NCI-H774 (cell line): ENCODE data around the gene NTF3.

ENCODE experiments used
- DNase-seq: peaks from one replicate; lab custom pipeline; 2025; lab: John Stamatoyannopoulos, UW

The NTF3 gene

GRCh38 chr12:5488626-5488955 lies 56.7 kb downstream of the NTF3 start:
- DNase-seq: no peak

- DNase-seq: no peak
These were observed 57.1 kb downstream of the NTF3 start for GRCh38 chr12:5489017-5489416.

DNA sequence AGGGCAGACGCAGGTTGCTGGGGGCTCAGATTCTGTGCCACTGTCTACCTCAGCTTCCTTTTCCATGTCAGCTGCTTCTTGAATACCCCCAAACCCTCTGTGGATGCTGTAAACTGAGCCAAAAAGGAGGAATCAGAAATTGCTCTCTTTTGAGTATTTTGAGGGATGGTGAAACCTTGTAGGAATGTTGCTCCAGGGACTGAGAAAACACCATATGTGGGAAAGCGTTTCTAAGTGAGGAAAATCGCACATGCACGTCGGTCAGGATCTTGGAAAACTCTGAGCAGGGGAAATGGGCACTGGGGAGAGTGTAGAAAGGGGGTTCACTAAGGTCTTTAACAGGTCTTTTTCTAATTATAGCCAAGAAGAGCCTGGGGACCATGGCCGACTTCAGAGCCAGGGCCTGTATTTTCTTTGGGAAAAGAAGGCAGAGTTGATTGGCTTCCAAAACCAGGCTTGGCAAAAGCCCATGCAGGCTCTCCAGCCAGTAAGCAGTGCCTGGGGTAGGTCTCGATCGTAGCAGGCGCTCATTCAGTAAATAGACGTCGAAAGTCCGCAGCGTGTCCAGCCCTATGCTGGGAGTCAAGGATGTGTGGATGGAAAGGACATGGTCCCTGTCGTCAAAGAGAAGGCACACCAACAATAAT lies 58.0 kb downstream of the NTF3 start:
- DNase-seq: no peak

DNA sequence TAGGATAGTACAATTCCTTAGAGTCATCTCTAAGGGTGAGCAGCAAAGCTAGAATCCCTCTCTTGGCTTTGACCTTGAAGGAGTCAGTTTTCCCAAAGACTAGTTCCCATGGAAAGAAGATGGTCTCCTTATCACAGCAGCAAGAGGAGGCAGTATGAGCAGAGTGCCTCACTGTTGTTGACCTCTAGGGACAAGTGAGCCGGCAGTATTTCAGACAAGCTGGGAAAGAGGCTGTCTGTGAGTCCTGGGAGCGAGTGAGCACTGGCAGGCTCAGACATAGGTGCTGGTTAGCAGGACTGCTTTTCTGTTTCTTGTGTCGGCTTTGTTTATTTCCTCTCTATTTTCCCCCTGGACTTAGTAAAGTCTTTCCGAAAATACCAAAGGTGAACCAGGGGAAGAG lies 60.7 kb downstream of the NTF3 start:
- DNase-seq: no peak

DNA sequence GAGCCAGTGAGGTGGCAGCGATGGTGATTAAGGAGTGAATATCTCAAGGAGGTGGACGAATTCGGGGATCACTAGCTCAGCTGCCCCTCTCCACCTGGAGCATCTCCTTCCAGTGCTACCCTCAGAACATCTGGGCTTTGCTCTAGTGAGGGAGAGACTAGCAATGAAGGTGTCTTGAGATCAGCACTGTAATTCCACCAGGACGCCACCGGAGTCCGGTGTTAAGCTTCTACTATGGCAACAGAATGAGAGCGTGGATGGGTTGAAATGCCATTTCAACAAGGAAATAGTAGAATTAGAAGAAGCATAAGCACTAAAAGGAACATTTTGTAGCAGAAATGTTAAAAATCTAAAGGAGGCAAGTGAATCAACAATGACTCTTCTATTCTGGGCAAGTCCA lies 61.1 kb downstream of the NTF3 start:
- DNase-seq: no peak

DNA sequence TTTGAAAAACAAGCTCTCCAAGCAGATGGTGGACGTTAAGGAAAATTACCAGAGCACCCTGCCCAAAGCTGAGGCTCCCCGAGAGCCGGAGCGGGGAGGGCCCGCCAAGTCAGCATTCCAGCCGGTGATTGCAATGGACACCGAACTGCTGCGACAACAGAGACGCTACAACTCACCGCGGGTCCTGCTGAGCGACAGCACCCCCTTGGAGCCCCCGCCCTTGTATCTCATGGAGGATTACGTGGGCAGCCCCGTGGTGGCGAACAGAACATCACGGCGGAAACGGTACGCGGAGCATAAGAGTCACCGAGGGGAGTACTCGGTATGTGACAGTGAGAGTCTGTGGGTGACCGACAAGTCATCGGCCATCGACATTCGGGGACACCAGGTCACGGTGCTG lies 62.4 kb downstream of the NTF3 start:
- no peak for DNase-seq

GRCh38 chr12:5497329-5498053 lies 65.6 kb downstream of the NTF3 start:
- no peak for DNase-seq

GRCh38 chr12:5498076-5498475 lies 66.2 kb downstream of the NTF3 start:
- no peak for DNase-seq

DNA sequence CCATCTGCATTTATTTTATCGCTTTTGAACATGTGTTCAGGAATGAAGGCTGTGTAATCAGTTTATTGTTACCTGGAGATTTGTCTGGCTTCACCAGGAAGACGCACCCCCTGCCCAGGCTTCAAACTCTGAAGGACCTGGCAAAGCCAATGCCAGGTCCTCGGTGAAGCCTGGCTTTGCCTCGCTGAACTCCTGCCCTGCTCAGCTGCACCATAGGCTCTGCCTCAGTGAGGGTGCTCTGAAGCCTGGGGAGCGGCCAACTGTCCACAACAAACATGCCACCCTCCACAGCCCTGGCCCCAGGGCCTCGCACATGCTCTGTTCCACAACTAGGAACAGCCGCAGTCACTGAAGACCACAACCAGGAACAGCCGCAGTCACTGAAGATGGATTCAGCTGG lies 66.9 kb downstream of the NTF3 start:
- DNase-seq: no peak

GRCh38 chr12:5499566-5500330 lies 67.8 kb downstream of the NTF3 start:
- no peak for DNase-seq

DNA sequence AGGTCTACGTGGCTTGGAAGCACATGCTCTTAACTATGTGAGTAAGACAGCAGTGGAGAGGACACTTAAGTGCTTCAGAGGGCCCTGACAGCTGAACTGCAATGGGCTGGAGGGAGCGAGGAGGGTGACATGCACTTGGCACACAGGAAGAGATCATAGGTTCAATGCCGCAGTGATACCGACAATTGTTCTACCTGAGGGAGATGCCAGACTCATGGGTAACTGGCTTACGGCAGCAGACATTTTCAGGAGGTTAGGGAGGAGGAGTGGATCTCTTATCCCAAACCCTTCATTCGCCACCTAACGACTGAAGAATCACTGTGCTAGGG lies 68.4 kb downstream of the NTF3 start:
- DNase-seq: no peak

- no peak for DNase-seq
These were observed 71.9 kb downstream of the NTF3 start for GRCh38 chr12:5503774-5504173.

DNA sequence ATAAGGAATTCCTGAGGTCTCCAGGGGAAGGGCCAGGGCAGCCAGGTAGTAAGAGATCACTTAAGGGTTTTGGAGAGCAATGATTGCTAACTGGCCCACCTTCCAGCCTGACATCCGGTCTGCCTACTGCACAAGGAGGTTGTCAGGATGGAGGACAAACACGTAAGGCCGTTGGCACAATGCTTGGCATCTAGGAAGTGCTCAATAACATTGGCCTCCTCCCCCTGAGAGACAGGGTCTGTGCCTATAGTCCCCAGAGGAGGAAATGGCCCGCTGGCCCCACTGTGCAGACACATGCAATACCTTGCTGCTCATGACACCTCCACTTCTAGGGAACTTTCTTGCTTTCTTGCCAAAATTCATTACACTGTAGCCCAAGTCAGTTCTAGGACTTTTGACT lies 73.2 kb downstream of the NTF3 start:
- DNase-seq: no peak

DNA sequence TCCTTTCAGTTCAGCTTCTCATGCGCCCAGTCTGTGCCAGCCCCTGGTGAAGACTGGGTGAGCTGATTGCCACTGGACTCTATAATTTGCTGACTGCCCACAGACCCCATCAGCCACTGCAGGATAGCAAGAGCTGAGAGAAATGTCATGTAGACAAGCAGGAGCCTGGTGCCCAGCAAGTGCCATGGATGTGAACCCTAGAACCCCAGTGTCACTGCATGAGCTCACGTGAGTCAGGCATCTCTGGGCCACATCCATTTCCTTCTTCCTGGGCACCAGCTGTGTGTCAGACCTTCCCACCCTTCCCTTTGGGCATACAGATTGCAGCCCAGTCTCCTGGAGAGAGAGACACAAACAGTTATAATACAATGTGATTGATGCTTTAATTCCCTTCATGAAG lies 73.8 kb downstream of the NTF3 start:
- no peak for DNase-seq

DNA sequence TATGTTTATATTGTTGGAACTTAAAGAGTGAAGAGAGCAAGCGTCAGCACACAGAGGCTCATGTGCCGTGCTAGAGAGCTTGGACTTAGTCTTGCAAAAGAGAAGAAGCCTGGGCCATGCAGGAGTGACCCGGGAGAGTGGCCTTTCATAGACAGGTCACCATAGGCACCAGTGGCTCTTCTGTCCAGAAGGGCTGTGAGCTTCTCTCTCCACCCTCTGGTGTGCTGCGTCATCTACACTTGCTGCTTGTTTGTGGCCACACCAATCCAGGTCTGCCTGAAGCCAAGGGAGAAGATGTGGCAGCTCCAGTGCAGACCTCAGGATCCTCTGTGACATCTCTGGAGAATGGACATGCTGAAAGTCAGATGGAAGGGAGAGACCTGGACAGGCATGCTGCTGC lies 74.4 kb downstream of the NTF3 start:
- DNase-seq: no peak

- DNase-seq: no peak
These were observed 74.9 kb downstream of the NTF3 start for GRCh38 chr12:5506821-5507231.

GRCh38 chr12:5507401-5507935 lies 75.6 kb downstream of the NTF3 start:
- no peak for DNase-seq

DNA sequence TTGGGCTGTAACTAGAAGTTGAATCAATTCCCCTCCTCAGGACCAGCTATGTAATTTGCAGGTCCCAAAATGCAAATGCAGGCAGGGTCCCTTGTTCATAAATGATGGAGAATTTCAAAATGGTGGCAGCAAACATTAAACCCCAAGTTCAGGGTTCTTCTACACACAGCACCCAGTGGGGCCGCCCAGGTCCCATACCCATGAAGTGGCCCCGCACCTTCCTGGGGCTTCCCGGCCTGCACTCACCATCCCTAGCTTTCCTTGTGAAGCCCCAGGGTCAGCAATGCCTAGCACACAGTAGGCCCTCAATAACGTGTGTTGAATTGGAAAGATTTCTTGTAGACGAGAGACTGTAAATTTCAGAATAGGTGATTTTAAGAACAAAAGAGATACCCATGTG lies 76.0 kb downstream of the NTF3 start:
- no peak for DNase-seq

DNA sequence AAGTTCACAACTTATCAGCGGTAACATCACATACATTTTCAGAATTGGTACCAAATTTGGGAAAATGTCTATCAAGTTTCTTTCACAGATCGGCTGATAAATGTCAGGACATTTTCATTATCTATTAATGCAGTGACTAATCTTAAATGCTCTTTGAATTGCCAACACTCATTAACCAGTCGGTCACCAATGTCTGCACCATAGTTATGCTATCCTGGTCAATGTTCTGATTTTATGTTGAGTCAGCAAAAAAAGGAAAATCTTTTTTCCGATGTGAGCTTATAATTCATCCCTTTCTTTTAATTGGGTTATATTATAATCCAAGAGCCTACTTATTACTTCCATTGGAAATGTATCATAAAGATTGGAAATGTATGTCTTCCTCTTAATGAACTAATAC lies 77.2 kb downstream of the NTF3 start:
- no peak for DNase-seq

DNA sequence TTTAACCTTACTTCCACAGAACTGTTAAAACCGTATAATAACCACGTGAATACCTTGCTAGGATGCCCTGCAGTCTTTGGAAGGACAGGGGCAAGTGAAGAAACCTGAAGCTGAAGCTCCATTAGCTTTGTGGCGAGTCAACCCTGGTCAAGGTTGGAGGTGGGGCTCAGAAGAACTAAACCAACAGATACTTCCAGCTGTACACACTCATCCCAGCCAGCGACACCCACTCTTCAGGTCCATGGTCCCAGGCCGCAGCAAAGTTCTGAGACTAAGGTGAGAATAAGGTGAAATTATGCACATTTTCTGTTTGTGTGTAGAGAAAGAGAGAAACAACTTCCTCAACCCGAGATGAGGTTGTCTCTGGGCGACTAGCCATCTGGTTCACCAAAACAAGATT lies 77.6 kb downstream of the NTF3 start:
- DNase-seq: no peak

- DNase-seq: no peak
These were observed 78.4 kb downstream of the NTF3 start for GRCh38 chr12:5510251-5510805.

DNA sequence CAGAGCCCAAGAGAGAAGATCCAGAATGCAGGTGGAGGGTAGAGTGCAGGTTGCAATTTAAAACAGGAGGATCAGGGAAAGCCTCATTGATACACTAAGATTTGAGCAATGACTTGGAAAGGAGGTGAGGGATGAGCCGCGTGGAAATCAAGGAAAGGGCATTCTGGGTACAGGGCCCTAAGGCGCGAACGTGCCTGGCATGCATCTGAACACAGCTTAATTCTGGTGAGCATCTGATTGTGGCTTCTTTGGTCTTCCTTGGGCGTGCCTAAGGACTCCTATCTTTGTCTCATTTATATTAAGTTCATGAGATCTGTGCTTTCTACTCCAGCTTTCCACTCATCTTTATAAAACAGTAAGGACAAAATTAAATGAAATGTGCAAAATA lies 79.3 kb downstream of the NTF3 start:
- DNase-seq: no peak
